HCT116 (cell line): ENCODE results near the gene CACNA2D3.

Source experiments
- CBX3 ChIP-seq: IDR thresholded peaks from 2 replicates; pipeline ENCODE4 v1.6.1; 2012; ENCODE audit warnings: low read depth
- CTCF ChIP-seq, 3 experiments: fragments of 200-600 bp in 1 of 3; sonication (generic) in 1 of 3; IDR thresholded peaks in 2 of 3; conservative IDR thresholded peaks in 1 of 3; 2 replicates each; pipeline ENCODE4 v1.5.1; 2012 to 2017; ENCODE audit warnings: low read depth in 2 of 3, low read length in 2 of 3, antibody characterized with exemption in 1 of 3, borderline replicate concordance in 1 of 3, control low read depth in 1 of 3, mild to moderate bottlenecking in 1 of 3, mixed read lengths in 1 of 3, mixed run types in 1 of 3, moderate library complexity in 1 of 3; ENCODE audit not compliant: insufficient read depth in 1 of 3
- EZH2 ChIP-seq: fragments of 200-600 bp; sonication (generic); IDR thresholded peaks from 2 replicates; pipeline ENCODE4 v1.6.1; 2017; ENCODE audit warnings: antibody characterized with exemption, mixed run types
- EZH2phosphoT487 ChIP-seq: fragments of 200-600 bp; IDR thresholded peaks from 2 replicates; pipeline ENCODE4 v1.6.1; 2018; ENCODE audit warnings: antibody characterized with exemption, borderline replicate concordance
- POLR2A ChIP-seq: IDR thresholded peaks from 2 replicates; pipeline ENCODE4 v1.7.0; 2011; ENCODE audit warnings: borderline replicate concordance; ENCODE audit not compliant: insufficient read depth, insufficient read length; ENCODE audit errors: extremely low read depth
- POLR2AphosphoS5 ChIP-seq: IDR thresholded peaks from 2 replicates; pipeline ENCODE4 v1.6.1; 2011; ENCODE audit warnings: mild to moderate bottlenecking, low read depth, low read length, moderate library complexity
- RAD21 ChIP-seq: IDR thresholded peaks from 2 replicates; pipeline ENCODE4 v1.6.1; 2012; ENCODE audit warnings: low read depth, mild to moderate bottlenecking
- REST ChIP-seq: IDR thresholded peaks from 2 replicates; pipeline ENCODE4 v1.6.1; 2012; ENCODE audit warnings: low read depth
- SIN3A ChIP-seq: IDR thresholded peaks from 2 replicates; pipeline ENCODE4 v1.6.1; 2012; ENCODE audit warnings: low read depth
- ZBTB33 ChIP-seq: IDR thresholded peaks from 2 replicates; pipeline ENCODE4 v1.6.1; 2011; ENCODE audit warnings: mild to moderate bottlenecking, low read length, moderate library complexity; ENCODE audit not compliant: insufficient replicate concordance; ENCODE audit errors: extremely low read depth

- TF ChIP-seq REST (no peak), EZH2 (no peak), CTCF (IDR thresholded peaks at IDR 0.05 in 2 of 3, conservative IDR thresholded peaks at IDR 0.05 in 1 of 3; ENCODE audit: borderline replicate concordance in 1 of 3, insufficient read depth in 1 of 3, low read depth in 2 of 3, low read length in 2 of 3) (no peak), POLR2AphosphoS5 (no peak), SIN3A (no peak), POLR2A (no peak), ZBTB33 (no peak), CBX3 (no peak), RAD21 (no peak), EZH2phosphoT487 (no peak)
Observed at GRCh38 chr3:55017876-55018275, 895.5 kb downstream of the CACNA2D3 start.
